NCI-H2081 (cell line): ENCODE measurements around the gene BCL2L2.

ENCODE experiments used
- DNase-seq, 2 experiments: peaks; one replicate each; lab custom pipeline; 2025; lab: John Stamatoyannopoulos, UW

The BCL2L2 gene

GRCh38 chr14:23299986-23300686 is 6.5 kb upstream of the BCL2L2 start:
- DNase-seq: no peak

GRCh38 chr14:23300687-23301223 is 5.9 kb upstream of the BCL2L2 start:
- peak; percentile 2 to 30 for DNase-seq

- peak; percentile 97 to 98 for DNase-seq
Measured at GRCh38 chr14:23301288-23301968, 5.2 kb upstream of the BCL2L2 start.

GRCh38 chr14:23301969-23302289 is 4.7 kb upstream of the BCL2L2 start:
- DNase-seq: no peak

GRCh38 chr14:23302290-23303225 is 4.1 kb upstream of the BCL2L2 start, which contains the start of gene PPP1R3E:
PPP1R3E (minus strand) TSS chr14:23302859; CDS start chr14:23302576, 283 bp downstream.
- DNase-seq: peak; percentile 59 to 81

GRCh38 chr14:23307146-23307530 is 505 bp downstream of the BCL2L2 start:
- no peak for DNase-seq

- DNase-seq: no peak
Measured at GRCh38 chr14:23307687-23308644, 1.3 kb downstream of the BCL2L2 start.

GRCh38 chr14:23308721-23309445 is 2.2 kb downstream of the BCL2L2 start:
- no peak for DNase-seq

GRCh38 chr14:23310546-23310945 is 3.9 kb downstream of the BCL2L2 start:
- DNase-seq: no peak

GRCh38 chr14:23316300-23316699 is 9.7 kb downstream of the BCL2L2 start:
- no peak for DNase-seq

GRCh38 chr14:23319746-23320583 is 13.3 kb downstream of the BCL2L2 start:
- no peak for DNase-seq

GRCh38 chr14:23320584-23321571 is 14.2 kb downstream of the BCL2L2 start, which contains the start of gene PABPN1:
PABPN1 (plus strand) TSS chr14:23321457; CDS start chr14:23321470, 13 bp downstream.
- peak; percentile 100 for DNase-seq

GRCh38 chr14:23321572-23322547 is 15.2 kb downstream of the BCL2L2 start:
- DNase-seq: peak; percentile 13 to 36

GRCh38 chr14:23322568-23323517 is 16.2 kb downstream of the BCL2L2 start:
- DNase-seq: no peak

GRCh38 chr14:23323838-23324454 is 17.3 kb downstream of the BCL2L2 start:
- no peak for DNase-seq
